ENCODE measurements around the gene PRKAG1.

The PRKAG1 gene

GRCh38 chr12:49046129-49046895, 27.7 kb upstream of the PRKAG1 start:
- H3K4me3 ChIP-seq (ENCODE audit: low read depth, low read length) = no peak overlapping the region
- no peak for TF ChIP-seq CTCF (IDR thresholded peaks at IDR 0.05; ENCODE audit: low read depth, low read length)

GRCh38 chr12:49044660-49045059, 26.1 kb upstream of the PRKAG1 start:
- TF ChIP-seq CTCF (IDR thresholded peaks at IDR 0.05; ENCODE audit: low read depth, low read length) = no peak
- H3K4me3 ChIP-seq (ENCODE audit: low read depth, low read length) = no peak overlapping the region

- H3K4me3 ChIP-seq (ENCODE audit: low read depth, low read length) = no peak overlapping the region
- peak; percentile 65 for TF ChIP-seq CTCF (IDR thresholded peaks at IDR 0.05; ENCODE audit: low read depth, low read length)
Observed at GRCh38 chr12:49043856-49044258, 25.3 kb upstream of the PRKAG1 start.

GRCh38 chr12:49043241-49043640, 24.7 kb upstream of the PRKAG1 start:
- no peak for TF ChIP-seq CTCF (IDR thresholded peaks at IDR 0.05; ENCODE audit: low read depth, low read length)
- H3K4me3 ChIP-seq (ENCODE audit: low read depth, low read length) = no peak overlapping the region

- no peak for TF ChIP-seq CTCF (IDR thresholded peaks at IDR 0.05; ENCODE audit: low read depth, low read length)
Observed at GRCh38 chr12:49041881-49042484, 23.4 kb upstream of the PRKAG1 start.

GRCh38 chr12:49041036-49041880, 22.7 kb upstream of the PRKAG1 start:
- no peak for TF ChIP-seq CTCF (IDR thresholded peaks at IDR 0.05; ENCODE audit: low read depth, low read length)
- H3K4me3 ChIP-seq (ENCODE audit: low read depth, low read length) = no peak overlapping the region

More at GRCh38 chr12:49041881-49042484, 23.4 kb upstream of the PRKAG1 start:
- H3K4me3 ChIP-seq (ENCODE audit: low read depth, low read length) = no peak overlapping the region

All from WI38 (cell line).